IPS-18c (cell line): ENCODE results near the gene PDPR.
A peak's percentile ranks its signal among the peaks of the same experiment; 100 is the strongest.
"Not testable (repeated sequence)": the region's sequence is repeated elsewhere in the genome, so short reads cannot be mapped to it uniquely, and the experiment has no call there.

Experiments
- H3K4me3 ChIP-seq: 2 replicates; pipeline ENCODE4 v1.7.0; 2013; ENCODE audit warnings: low read depth, mild to moderate bottlenecking, low read length, moderate library complexity; ENCODE audit not compliant: insufficient read depth
- H3K9me3 ChIP-seq: one replicate; pipeline ENCODE4 v1.6.1; 2013; ENCODE audit warnings: mild to moderate bottlenecking, low read length, moderate library complexity; ENCODE audit not compliant: control insufficient read depth, insufficient read depth

Gene PDPR

DNA sequence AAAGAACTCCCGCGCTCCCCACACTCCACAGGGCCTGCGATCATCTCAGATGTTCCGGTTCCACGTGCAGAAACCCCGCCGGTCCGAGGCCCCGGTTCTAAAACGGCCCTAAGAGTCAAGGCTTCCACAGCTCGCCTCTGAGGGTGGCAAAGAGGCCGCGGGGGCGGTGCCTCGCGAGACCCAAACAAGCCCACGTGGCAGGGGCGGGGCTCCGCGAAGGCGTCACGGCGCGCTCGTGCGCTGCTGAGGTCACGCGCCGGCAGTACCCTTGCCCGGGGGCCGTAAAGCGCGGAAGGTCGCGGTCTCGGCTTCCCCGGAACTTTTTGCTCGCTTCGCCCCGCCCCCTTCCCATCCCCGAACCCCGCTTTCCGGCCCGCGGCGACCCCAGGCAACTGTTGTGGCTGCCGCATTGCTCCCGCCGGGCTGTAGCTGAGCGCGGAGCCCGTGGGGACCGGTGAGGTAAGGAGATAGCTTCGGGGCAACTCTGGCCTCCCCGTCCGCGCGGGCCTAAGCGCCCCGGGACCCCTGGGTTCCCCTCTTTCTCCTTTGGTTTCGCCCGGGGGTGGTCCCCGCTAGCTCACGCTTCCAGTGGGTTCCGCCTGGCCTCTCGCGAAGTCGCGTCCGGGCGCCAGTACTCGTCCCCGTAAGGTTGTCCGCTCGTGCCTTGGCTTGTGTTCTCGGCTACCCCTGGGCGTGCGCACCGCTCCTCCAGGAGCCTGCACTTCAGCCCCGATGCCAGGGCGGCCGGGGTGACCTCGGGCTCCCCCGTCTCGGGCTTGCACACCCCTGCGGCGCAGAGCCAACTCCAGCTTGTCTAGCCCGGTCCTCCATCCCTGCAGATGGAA lies at the start of gene PDPR:
TSS of gene PDPR (plus strand) at position 351 of the 845 bp plus-strand sequence. CDS start 6,161 bp downstream, outside the sequence.
- H3K4me3 ChIP-seq: peak within 1 kb of the TSS; percentile 76
- H3K9me3 ChIP-seq: not testable (repeated sequence)

DNA sequence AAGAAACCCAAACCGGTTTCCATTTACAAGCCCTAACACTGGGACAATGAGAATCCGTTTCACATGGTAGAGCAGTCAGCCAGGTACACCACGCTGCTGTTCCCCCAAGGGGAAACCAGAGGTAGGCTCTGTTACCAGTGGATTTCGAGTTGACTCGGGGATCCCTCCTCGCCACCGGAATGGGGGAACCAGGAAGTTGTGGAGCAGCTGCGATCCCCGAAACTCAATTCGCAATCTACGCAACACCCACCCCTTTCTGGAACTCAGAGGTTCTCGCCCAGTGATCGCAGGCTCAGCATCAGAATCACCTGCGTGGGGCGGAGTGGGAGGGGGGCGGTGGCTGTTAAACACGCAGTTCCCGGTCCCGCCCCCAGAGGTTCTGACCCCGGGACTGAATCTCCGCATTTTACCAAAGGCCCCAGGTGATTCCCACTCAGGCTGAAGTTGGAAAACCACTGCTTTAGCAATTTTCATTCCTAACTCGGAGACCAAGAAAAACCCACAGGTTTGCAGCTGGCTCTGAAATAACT lies 49.2 kb upstream of the PDPR start:
- peak overlapping the region; percentile 68 for H3K4me3 ChIP-seq

GRCh38 chr16:70065376-70065745 lies 48.8 kb upstream of the PDPR start:
- not testable (repeated sequence) for H3K9me3 ChIP-seq
- peak overlapping the region; percentile 68 for H3K4me3 ChIP-seq

More for the DNA sequence above, 49.2 kb upstream of the PDPR start:
- H3K9me3 ChIP-seq: not testable (repeated sequence)

GRCh38 chr16:70065746-70066658 lies 48.1 kb upstream of the PDPR start:
- H3K9me3 ChIP-seq: not testable (repeated sequence)
- H3K4me3 ChIP-seq: peak overlapping the region; percentile 68

DNA sequence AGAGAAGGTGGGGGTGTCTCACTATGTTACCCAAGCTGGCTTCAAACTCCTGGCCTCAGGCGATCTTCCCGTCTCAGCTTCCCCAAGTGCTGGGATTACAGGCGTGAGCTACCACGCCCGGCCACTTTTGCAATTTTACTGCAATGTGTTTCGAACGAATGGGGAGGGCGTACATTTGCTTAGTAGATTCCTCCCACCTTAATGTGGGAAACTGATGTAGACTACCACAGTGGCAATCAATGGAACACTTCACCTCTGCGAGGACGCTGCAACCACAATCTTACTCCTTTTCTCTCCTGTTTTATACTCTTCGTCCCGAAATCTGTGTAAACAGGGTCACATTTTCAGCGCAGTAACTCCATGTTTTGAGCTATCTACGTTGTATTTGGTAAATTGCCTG lies 47.4 kb upstream of the PDPR start:
- peak overlapping the region; percentile 43; the same call in 1 of the 2 replicates for H3K4me3 ChIP-seq

DNA sequence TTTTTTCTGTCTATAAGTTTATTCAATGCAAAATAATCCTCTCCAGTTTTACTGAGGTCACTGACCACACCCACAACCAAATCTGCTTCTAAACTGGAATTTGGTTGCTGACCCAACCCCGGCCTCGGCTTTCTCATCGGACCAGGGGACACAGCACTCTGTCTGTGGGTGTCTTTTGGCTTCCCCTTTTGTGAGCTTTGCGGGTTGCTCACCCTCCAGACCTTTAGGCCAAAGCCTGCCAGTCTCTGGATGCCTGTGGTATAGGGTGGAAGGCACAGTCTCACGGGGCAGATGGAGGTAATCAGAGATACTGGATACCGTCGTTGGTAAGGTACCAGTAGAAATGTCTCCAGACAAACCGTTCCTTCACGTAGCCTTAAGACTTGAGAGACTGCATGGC lies 35.1 kb upstream of the PDPR start:
- H3K4me3 ChIP-seq, H3K9me3 ChIP-seq: not testable (repeated sequence)

More for the DNA sequence above, 47.4 kb upstream of the PDPR start:
- not testable (repeated sequence) for H3K9me3 ChIP-seq

GRCh38 chr16:70081219-70081618 lies 32.9 kb upstream of the PDPR start:
- H3K9me3 ChIP-seq, H3K4me3 ChIP-seq: not testable (repeated sequence)

- H3K4me3 ChIP-seq, H3K9me3 ChIP-seq: not testable (repeated sequence)
Observed at GRCh38 chr16:70083931-70084330, 30.2 kb upstream of the PDPR start.

DNA sequence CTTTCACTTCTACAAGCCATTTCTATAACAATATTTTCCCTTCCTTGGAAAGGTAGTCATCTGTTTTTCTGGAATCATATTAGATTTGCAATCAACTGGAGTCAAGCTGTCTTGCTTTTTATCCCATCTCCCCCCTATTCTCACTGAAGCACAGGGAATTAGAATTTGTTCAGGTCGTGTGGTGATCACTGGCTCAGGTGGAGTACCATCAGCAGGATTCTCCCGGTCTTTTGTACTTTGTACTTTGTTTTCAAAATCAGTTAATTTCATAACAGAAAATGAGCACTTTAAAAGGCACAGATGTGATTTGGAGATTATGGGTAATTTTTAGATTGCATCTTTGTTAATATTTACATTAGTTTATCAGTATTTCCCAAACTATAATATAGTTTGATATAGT lies 26.0 kb upstream of the PDPR start:
- not testable (repeated sequence) for H3K4me3 ChIP-seq, H3K9me3 ChIP-seq

- H3K9me3 ChIP-seq, H3K4me3 ChIP-seq: not testable (repeated sequence)
Observed at GRCh38 chr16:70088877-70089276, 25.3 kb upstream of the PDPR start.

- H3K9me3 ChIP-seq, H3K4me3 ChIP-seq: not testable (repeated sequence)
Observed at GRCh38 chr16:70089289-70089688, 24.8 kb upstream of the PDPR start.

DNA sequence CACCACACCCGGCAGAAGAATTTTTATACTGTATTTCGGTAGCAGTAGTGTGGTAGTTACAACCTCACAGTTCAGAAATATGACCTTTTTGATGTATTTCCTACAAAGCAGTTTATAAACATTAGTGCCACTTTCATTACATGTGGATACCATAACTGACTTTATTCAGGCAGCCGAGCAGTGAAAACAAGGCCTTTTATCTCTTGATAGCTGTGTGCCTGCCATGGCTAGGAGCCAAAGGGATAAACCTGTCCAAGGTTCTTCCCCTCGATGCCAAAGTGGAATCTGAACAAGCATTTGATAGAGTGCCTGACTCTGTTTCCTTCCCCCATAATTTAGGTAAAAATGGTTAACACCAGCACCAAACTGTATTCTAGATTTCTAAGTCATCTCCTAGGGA lies 23.0 kb upstream of the PDPR start:
- not testable (repeated sequence) for H3K9me3 ChIP-seq

GRCh38 chr16:70094096-70094495 lies 20.0 kb upstream of the PDPR start:
- H3K9me3 ChIP-seq, H3K4me3 ChIP-seq: not testable (repeated sequence)

More for the DNA sequence above, 23.0 kb upstream of the PDPR start:
- H3K4me3 ChIP-seq: not testable (repeated sequence)

- not testable (repeated sequence) for H3K9me3 ChIP-seq, H3K4me3 ChIP-seq
Observed at GRCh38 chr16:70109583-70110279, 4.4 kb upstream of the PDPR start.

DNA sequence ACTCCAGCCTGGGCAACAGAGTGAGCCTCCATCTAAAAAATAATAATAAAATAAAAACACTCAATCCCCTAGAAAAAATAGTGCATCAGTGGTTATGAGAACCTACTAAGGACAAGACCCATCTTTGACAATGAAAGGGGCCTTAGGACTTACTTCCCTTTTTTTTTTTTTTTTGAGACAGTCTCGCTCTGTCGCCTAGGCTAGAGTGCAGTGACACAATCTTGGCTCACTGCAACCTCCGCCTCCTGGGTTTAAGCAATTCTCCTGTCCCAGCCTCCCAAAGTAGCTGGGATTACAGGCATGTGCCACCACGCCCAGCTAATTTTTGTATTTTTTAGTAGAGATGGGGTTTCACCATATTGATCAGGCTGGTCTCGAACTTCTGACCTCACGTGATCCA lies 2.0 kb upstream of the PDPR start:
- H3K9me3 ChIP-seq, H3K4me3 ChIP-seq: not testable (repeated sequence)

DNA sequence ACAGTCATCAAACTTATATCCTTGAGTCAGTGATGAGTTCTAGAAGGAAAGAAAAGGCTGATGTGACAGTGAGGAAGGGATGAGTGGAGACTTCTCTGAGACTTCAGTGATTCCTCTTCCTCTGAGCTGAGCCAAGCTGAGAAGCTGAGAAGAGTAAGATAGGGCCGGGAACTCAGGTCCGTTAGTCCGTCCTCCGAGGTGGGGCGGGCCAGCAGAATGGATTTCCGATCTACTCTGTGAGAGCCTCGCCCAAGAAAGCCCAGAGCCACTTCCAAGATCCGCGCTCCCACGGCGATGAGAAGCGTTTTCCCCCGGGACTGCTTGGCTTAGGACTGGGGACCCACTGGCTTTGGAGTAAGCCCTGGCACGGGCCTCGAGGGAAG lies 542 bp upstream of the PDPR start:
- H3K4me3 ChIP-seq: peak overlapping the region; percentile 76; the same call in 1 of the 2 replicates
- H3K9me3 ChIP-seq: not testable (repeated sequence)

DNA sequence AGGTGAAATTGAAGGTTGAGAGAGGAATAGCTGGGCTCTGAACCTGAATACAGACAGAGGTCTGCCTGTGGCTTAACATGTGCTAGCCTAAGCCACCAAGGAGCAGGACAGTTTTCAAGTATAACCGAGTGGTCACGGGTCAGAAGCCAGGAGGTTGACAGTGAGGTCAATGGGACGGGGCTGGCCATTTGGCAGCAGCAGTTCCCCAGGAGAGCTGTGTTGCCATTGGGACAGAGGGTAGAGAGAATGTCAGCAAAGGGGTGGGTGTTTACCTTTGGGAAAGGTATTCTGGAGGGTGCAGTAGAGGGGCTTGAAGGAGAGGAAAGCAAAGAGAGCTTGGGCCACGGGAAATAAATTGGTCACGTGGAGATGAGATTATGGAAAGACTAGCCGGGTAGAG lies 4.2 kb downstream of the PDPR start:
- H3K4me3 ChIP-seq, H3K9me3 ChIP-seq: not testable (repeated sequence)
